Left ventricle myocardium inferior (tissue), 1 donor: ENCODE measurements around the gene STK10. TPM values are rescaled to one million over a fixed set of nuclear protein-coding genes. Genes with fewer than 3 reads are reported as not detected.

Source experiments
- DNase-seq: peaks from one replicate; pipeline ENCODE4 v3.0.0-alpha.2; 2020
- H3K27ac ChIP-seq: fragments of 200-600 bp; replicated peaks from 2 replicates; pipeline ENCODE4 v1.8.0; 2021
- H3K27me3 ChIP-seq: fragments of 200-600 bp; 2 replicates; pipeline ENCODE4 v1.8.0; 2021; ENCODE audit warnings: low read depth
- H3K36me3 ChIP-seq: fragments of 200-600 bp; 2 replicates; pipeline ENCODE4 v1.8.0; 2021
- H3K4me1 ChIP-seq: fragments of 200-600 bp; 2 replicates; pipeline ENCODE4 v1.8.0; 2021
- H3K4me3 ChIP-seq: fragments of 200-600 bp; 2 replicates; pipeline ENCODE4 v1.8.0; 2021; ENCODE audit warnings: mild to moderate bottlenecking, moderate library complexity
- H3K9me3 ChIP-seq: fragments of 200-600 bp; replicated peaks from 2 replicates; pipeline ENCODE4 v1.8.0; 2021
- intact Hi-C: fragments of 100-400 bp; cut with micrococcal nuclease; formaldehyde crosslinking; loops from one replicate; pipeline ENCODE4 v1.11.0; 2022
- total RNA-seq: library from RNA; stranded (reverse); fragmentation: NEBNext Ultra II Directional; extraction: Animal tissue kit (Norgen Biotek cat#: 25700); gene quantifications from one replicate; pipeline ENCODE4 v1.2.1, GENCODE V29; 2021
- TF ChIP-seq, protein P1 (sequence below): fragments of 200-600 bp; IDR thresholded peaks from 2 replicates; pipeline ENCODE4 v1.8.0; 2021; ENCODE audit warnings: antibody characterized with exemption, mild to moderate bottlenecking, borderline replicate concordance
- donor health status: DM: no; HTN: yes; CAD: no; lungs with severe emphysema.

Gene STK10
- total RNA-seq, 1 donor from 2014 or later = 5.3 TPM

DNA sequence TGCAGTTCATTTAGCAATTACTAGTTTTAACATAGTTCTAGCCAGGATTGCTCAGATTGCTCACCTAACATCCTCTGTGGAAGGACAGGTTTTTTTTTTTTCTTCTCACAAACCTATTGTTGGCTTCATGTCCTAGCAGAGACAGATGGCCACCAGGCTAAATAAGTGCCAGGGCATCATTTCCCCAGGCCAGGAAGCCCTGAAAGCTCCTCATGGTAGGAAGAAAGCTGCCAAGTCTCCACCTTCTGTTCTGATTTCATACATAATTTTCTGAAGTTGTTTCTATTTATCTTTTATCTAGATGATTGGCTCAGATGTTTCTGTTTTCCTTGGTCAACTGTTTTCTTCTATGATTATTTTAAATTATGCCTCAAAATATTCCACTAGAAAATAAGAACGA lies 37.0 kb upstream of the STK10 start:
- intact Hi-C loops = no loop called here
- no peaks in the 10 kb centered on the region for H3K9me3 ChIP-seq
- H3K27me3 ChIP-seq = no peaks in the 10 kb centered on the region
- H3K4me3 ChIP-seq = no peak overlapping the region
- no peaks in the 10 kb centered on the region for H3K4me1 ChIP-seq
- DNase-seq = no peak
- peaks cover 15% of the 10 kb centered on the region for H3K36me3 ChIP-seq
- H3K27ac ChIP-seq = no peak overlapping the region
- TF ChIP-seq, protein P1, sequence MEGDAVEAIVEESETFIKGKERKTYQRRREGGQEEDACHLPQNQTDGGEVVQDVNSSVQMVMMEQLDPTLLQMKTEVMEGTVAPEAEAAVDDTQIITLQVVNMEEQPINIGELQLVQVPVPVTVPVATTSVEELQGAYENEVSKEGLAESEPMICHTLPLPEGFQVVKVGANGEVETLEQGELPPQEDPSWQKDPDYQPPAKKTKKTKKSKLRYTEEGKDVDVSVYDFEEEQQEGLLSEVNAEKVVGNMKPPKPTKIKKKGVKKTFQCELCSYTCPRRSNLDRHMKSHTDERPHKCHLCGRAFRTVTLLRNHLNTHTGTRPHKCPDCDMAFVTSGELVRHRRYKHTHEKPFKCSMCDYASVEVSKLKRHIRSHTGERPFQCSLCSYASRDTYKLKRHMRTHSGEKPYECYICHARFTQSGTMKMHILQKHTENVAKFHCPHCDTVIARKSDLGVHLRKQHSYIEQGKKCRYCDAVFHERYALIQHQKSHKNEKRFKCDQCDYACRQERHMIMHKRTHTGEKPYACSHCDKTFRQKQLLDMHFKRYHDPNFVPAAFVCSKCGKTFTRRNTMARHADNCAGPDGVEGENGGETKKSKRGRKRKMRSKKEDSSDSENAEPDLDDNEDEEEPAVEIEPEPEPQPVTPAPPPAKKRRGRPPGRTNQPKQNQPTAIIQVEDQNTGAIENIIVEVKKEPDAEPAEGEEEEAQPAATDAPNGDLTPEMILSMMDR = no peak

GRCh38 chr5:172223901-172224873 lies 36.2 kb upstream of the STK10 start:
- H3K4me1 ChIP-seq = no peaks in the 10 kb centered on the region
- TF ChIP-seq, protein P1 = no peak
- H3K27ac ChIP-seq = no peak overlapping the region
- intact Hi-C loops = no loop called here
- no peaks in the 10 kb centered on the region for H3K27me3 ChIP-seq
- no peak for DNase-seq
- no peak overlapping the region for H3K4me3 ChIP-seq
- H3K9me3 ChIP-seq = peaks cover 5% of the 10 kb centered on the region
- peaks cover 15% of the 10 kb centered on the region for H3K36me3 ChIP-seq

DNA sequence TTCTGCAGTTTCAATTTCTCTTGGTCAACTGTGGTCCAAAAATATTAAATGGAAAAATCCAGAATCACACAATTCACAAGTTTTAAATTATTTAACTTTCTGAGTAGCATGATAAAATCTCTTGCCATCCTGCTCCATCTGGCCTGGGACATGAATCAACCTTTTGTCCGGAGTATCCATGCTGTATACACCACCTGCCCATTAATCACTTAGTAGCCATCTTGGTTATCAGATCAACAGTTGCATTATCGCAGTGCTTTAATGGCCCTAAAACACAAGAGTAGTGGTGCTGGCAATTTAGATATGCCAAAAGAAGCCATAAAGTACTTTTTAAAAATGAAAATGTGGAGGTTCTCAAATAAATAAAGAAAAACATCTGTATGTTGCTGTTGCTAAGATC lies 31.3 kb upstream of the STK10 start:
- DNase-seq = no peak
- H3K27me3 ChIP-seq = no peaks in the 10 kb centered on the region
- H3K4me3 ChIP-seq = no peak overlapping the region
- H3K9me3 ChIP-seq = peaks cover 16% of the 10 kb centered on the region
- intact Hi-C loops = no loop called here
- H3K4me1 ChIP-seq = no peaks in the 10 kb centered on the region
- TF ChIP-seq, protein P1 = no peak
- no peak overlapping the region for H3K27ac ChIP-seq
- peaks cover 36% of the 10 kb centered on the region for H3K36me3 ChIP-seq

GRCh38 chr5:172216345-172216744 lies 28.3 kb upstream of the STK10 start:
- Histone ChIP-seq H3K27ac (no peak overlapping the region), H3K36me3 (peaks cover 48% of the 10 kb centered on the region), H3K4me3 (no peak overlapping the region), H3K27me3 (no peaks in the 10 kb centered on the region), H3K9me3 (peaks cover 16% of the 10 kb centered on the region), H3K4me1 (no peaks in the 10 kb centered on the region)
- intact Hi-C loops = no loop called here
- no peak for DNase-seq
- TF ChIP-seq, protein P1 = no peak

GRCh38 chr5:172213126-172213525 lies 25.1 kb upstream of the STK10 start:
- Histone ChIP-seq H3K27me3 (no peaks in the 10 kb centered on the region), H3K36me3 (peaks cover 38% of the 10 kb centered on the region), H3K4me3 (no peak overlapping the region), H3K4me1 (no peaks in the 10 kb centered on the region), H3K27ac (no peak overlapping the region), H3K9me3 (peaks cover under 1% of the 10 kb centered on the region)
- intact Hi-C loops = no loop called here
- DNase-seq = no peak
- TF ChIP-seq, protein P1 = no peak
